Neural progenitor cell (in vitro differentiated cells): ENCODE measurements around the gene RPL26. TPM values are rescaled to one million over a fixed set of nuclear protein-coding genes. Genes with fewer than 3 reads are reported as not detected.

Experiments used
- DNase-seq: peaks from one replicate; pipeline ENCODE4 v3.0.0-alpha.2; 2016; ENCODE audit warnings: low spot score
- H2AFZ ChIP-seq: fragments of 200-600 bp; sonication (generic); replicated peaks from 2 replicates; pipeline ENCODE4 v1.6.1; 2016; ENCODE audit warnings: antibody characterized with exemption
- H3F3A ChIP-seq: fragments of 200-600 bp; sonication (generic); 2 replicates; pipeline ENCODE4 v1.6.1; 2016; ENCODE audit warnings: antibody characterized with exemption, low read depth
- H3K27ac ChIP-seq: fragments of 200-600 bp; sonication (generic); 2 replicates; pipeline ENCODE4 v1.5.1; 2016; ENCODE audit warnings: mild to moderate bottlenecking
- H3K27me3 ChIP-seq: fragments of 200-600 bp; sonication (generic); 2 replicates; pipeline ENCODE4 v1.6.1; 2016; ENCODE audit warnings: mild to moderate bottlenecking, moderate library complexity
- H3K36me3 ChIP-seq: fragments of 200-600 bp; sonication (generic); 2 replicates; pipeline ENCODE4 v1.5.1; 2016
- H3K4me1 ChIP-seq: fragments of 200-600 bp; sonication (generic); 2 replicates; pipeline ENCODE4 v1.6.1; 2016; ENCODE audit warnings: mixed run types
- H3K4me2 ChIP-seq: fragments of 200-600 bp; sonication (generic); 2 replicates; pipeline ENCODE4 v1.6.1; 2016
- H3K4me3 ChIP-seq: fragments of 200-600 bp; sonication (generic); 2 replicates; pipeline ENCODE4 v1.5.1; 2016
- H3K79me2 ChIP-seq: fragments of 200-600 bp; sonication (generic); 2 replicates; pipeline ENCODE4 v1.6.1; 2016; ENCODE audit warnings: low read depth
- H3K9ac ChIP-seq: fragments of 200-600 bp; sonication (generic); 2 replicates; pipeline ENCODE4 v1.6.1; 2016
- H3K9me3 ChIP-seq: fragments of 200-600 bp; sonication (generic); 2 replicates; pipeline ENCODE4 v1.5.1; 2016; ENCODE audit warnings: low read depth
- H4K20me1 ChIP-seq: fragments of 200-600 bp; sonication (generic); 2 replicates; pipeline ENCODE4 v1.6.1; 2016; ENCODE audit warnings: low read depth
- H3K27ac Mint-ChIP-seq: 3 replicates; pipeline ENCODE4 v1.8.0; 2021; ENCODE audit warnings: mixed read lengths
- H3K27me3 Mint-ChIP-seq: 2 replicates; pipeline ENCODE4 v1.8.0; 2022; ENCODE audit warnings: low read depth, mild to moderate bottlenecking, inconsistent platforms, moderate library complexity, mixed read lengths; ENCODE audit not compliant: insufficient read depth
- H3K36me3 Mint-ChIP-seq: 3 replicates; pipeline ENCODE4 v1.8.0; 2021; ENCODE audit warnings: mixed read lengths
- H3K4me1 Mint-ChIP-seq: 3 replicates; pipeline ENCODE4 v1.8.0; 2021; ENCODE audit warnings: mixed read lengths
- H3K4me3 Mint-ChIP-seq: 3 replicates; pipeline ENCODE4 v1.8.0; 2021; ENCODE audit warnings: mild to moderate bottlenecking, moderate library complexity, mixed read lengths
- H3K9me3 Mint-ChIP-seq: 3 replicates; pipeline ENCODE4 v1.8.0; 2020; ENCODE audit warnings: mixed read lengths
- EZH2 ChIP-seq: fragments of 200-600 bp; sonication (generic); IDR thresholded peaks from 2 replicates; pipeline ENCODE4 v1.6.1; 2017; ENCODE audit warnings: antibody characterized with exemption, mild to moderate bottlenecking, moderate library complexity
- EZH2phosphoT487 ChIP-seq: fragments of 200-600 bp; sonication (generic); IDR thresholded peaks from 2 replicates; pipeline ENCODE4 v1.6.1; 2017; ENCODE audit warnings: antibody characterized with exemption
- total RNA-seq: library from RNA; depleted of rRNA; stranded (reverse); fragments of >200 nt; gene quantifications from 2 replicates; pipeline ENCODE4 v1.2.3, GENCODE V29; 2015; ENCODE audit warnings: low replicate concordance
- TF ChIP-seq, protein P1 (sequence below): fragments of 200-600 bp; sonication (generic); IDR thresholded peaks from 2 replicates; pipeline ENCODE4 v1.5.1; 2017; ENCODE audit warnings: antibody characterized with exemption, mild to moderate bottlenecking

Gene RPL26
- total RNA-seq, 1 donor from 2014 or later: 8,768 TPM

DNA sequence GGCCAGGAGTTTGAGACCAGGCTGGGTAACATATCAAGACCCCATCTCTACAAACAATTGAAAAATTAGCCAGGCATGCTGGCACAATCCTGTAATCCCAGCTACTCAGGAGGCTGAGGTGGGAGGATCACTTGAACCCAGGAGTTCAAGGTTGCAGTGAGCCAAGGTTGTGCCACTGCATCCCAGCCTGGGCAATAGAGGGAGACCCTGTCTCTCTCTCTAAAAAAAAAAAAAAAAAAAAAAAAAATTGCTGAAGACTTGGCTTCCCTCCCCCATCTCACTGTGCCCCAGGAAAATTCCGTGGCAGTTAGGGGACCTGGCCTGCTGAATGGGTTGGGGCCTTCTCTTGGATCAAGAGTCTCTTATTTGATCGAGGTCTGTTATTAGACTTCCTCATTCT lies 43.5 kb downstream of the RPL26 start, which contains the start of gene ODF4:
TSS of gene ODF4 (plus strand) at position 301 of the 400 bp plus-strand sequence. CDS start 212 bp downstream, outside the sequence.
- H3K27ac ChIP-seq: no peak within 1 kb of the TSS
- no peak for TF ChIP-seq EZH2phosphoT487
- TF ChIP-seq, protein P1, sequence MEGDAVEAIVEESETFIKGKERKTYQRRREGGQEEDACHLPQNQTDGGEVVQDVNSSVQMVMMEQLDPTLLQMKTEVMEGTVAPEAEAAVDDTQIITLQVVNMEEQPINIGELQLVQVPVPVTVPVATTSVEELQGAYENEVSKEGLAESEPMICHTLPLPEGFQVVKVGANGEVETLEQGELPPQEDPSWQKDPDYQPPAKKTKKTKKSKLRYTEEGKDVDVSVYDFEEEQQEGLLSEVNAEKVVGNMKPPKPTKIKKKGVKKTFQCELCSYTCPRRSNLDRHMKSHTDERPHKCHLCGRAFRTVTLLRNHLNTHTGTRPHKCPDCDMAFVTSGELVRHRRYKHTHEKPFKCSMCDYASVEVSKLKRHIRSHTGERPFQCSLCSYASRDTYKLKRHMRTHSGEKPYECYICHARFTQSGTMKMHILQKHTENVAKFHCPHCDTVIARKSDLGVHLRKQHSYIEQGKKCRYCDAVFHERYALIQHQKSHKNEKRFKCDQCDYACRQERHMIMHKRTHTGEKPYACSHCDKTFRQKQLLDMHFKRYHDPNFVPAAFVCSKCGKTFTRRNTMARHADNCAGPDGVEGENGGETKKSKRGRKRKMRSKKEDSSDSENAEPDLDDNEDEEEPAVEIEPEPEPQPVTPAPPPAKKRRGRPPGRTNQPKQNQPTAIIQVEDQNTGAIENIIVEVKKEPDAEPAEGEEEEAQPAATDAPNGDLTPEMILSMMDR: no peak
- TF ChIP-seq EZH2: no peak
- DNase-seq: no peak
- H3K36me3 ChIP-seq: no peaks in the 10 kb centered on the region
- H2AFZ ChIP-seq: peak within 1 kb of the TSS; percentile 48
- Mint-ChIP-seq H3K9me3 (no peaks in the 10 kb centered on the region), H3K4me3 (no peak within 1 kb of the TSS), H3K4me1 (peaks cover 24% of the 10 kb centered on the region), H3K27me3 (peaks cover 6% of the 10 kb centered on the region), H3K27ac (no peak within 1 kb of the TSS), H3K36me3 (no peaks in the 10 kb centered on the region)
- H3F3A ChIP-seq: peaks cover 28% of the 10 kb centered on the region
- H3K4me3 ChIP-seq: peak within 1 kb of the TSS; percentile 14
- no peaks in the 10 kb centered on the region for H3K27me3 ChIP-seq
- H3K79me2 ChIP-seq: no peaks in the 10 kb centered on the region
- no peaks in the 10 kb centered on the region for H4K20me1 ChIP-seq
- H3K4me1 ChIP-seq: peaks cover 16% of the 10 kb centered on the region
- H3K9ac ChIP-seq: no peak within 1 kb of the TSS
- H3K4me2 ChIP-seq: peak within 1 kb of the TSS; percentile 71
- no peaks in the 10 kb centered on the region for H3K9me3 ChIP-seq

DNA sequence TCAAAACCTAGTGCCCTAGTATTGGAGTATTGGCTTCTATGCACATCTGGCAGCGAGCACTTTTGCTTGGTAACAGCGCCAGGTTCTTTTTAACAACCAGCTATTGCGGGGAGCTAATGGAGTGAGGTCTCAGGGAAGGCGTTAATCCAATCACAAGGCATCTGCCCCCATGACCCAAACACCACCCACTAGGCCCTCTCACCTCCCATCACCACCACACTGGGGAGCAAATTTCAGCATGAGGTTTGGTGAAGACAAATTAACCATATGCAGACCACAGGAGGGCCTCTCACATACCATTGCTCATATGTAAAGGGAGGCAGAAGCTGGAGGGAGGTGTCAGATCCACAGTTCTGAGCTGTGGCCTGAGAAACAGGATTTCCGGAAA lies 44.2 kb downstream of the RPL26 start:
- Histone ChIP-seq H4K20me1 (no peaks in the 10 kb centered on the region), H3K9me3 (no peaks in the 10 kb centered on the region), H3K79me2 (no peaks in the 10 kb centered on the region), H3K9ac (no peak overlapping the region), H2AFZ (peak overlapping the region; percentile 48), H3K4me1 (peaks cover 16% of the 10 kb centered on the region), H3K36me3 (no peaks in the 10 kb centered on the region), H3K27ac (no peak overlapping the region), H3K4me2 (peak overlapping the region; percentile 71), H3K27me3 (no peaks in the 10 kb centered on the region), H3F3A (peaks cover 28% of the 10 kb centered on the region), H3K4me3 (peak overlapping the region; percentile 14)
- Mint-ChIP-seq H3K4me3 (no peak overlapping the region), H3K9me3 (no peaks in the 10 kb centered on the region), H3K27me3 (peaks cover 4% of the 10 kb centered on the region), H3K4me1 (peaks cover 24% of the 10 kb centered on the region), H3K27ac (no peak overlapping the region), H3K36me3 (no peaks in the 10 kb centered on the region)
- DNase-seq: peak; percentile 28
- no peak for TF ChIP-seq EZH2phosphoT487
- TF ChIP-seq, protein P1: no peak

DNA sequence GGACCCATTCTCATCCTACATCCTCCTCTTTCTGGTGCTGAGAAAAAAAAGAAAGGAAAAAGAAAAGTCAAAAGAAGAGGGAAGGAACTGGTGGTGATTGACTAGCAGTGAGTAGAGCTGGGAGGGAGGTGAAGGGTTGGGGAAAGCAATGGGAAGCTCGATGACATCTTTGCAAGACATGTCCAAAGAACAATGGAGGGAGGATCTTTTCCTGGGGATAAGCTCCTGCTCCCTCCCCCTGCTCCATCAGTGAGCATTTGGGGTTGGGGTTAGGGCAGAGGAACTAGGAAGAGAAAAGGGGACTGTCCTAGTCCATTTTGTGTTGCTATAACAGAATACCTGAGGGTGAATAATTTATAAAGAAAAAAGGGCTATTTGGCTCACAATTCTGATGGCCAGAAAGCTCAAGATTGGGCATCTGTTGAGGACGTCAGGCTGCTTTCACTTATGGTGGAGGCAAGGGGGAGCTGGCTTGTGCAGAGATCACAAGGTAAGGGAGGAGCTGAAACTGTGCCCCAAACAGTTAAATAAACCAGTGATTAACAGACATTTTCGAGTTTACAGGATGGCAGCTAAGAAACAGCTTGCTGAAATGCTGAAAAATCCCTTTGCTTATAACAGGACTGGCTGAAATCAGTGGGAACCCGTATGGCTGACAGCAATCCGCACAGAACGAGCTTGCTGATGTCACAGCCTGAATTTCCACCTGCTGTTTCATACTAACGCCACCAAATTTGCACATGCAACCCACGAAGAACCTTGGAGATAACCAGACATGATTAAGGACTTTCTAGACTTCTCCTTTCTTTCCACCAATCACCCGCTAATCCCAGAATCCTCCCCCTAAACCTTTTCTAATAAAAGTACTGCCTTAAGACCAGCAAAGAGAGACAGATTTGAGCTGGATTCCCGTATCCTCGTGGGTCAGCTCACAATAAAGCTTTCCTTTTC lies 44.9 kb downstream of the RPL26 start:
- Histone ChIP-seq H3K4me3 (peak overlapping the region; percentile 14), H2AFZ (peak overlapping the region; percentile 48), H3K36me3 (no peaks in the 10 kb centered on the region), H3K9me3 (no peaks in the 10 kb centered on the region), H3F3A (peaks cover 28% of the 10 kb centered on the region), H3K9ac (peak overlapping the region; percentile 1), H3K4me2 (peak overlapping the region; percentile 71), H3K27me3 (no peaks in the 10 kb centered on the region), H3K27ac (no peak overlapping the region), H3K79me2 (no peaks in the 10 kb centered on the region), H3K4me1 (peaks cover 16% of the 10 kb centered on the region), H4K20me1 (no peaks in the 10 kb centered on the region)
- Mint-ChIP-seq H3K27ac (peak overlapping the region; percentile 77), H3K4me3 (peak overlapping the region; percentile 0), H3K9me3 (no peaks in the 10 kb centered on the region), H3K27me3 (peaks cover 4% of the 10 kb centered on the region), H3K4me1 (peaks cover 27% of the 10 kb centered on the region), H3K36me3 (no peaks in the 10 kb centered on the region)
- DNase-seq: peak; percentile 72
- TF ChIP-seq EZH2: no peak
- TF ChIP-seq, protein P1: no peak
- TF ChIP-seq EZH2phosphoT487: no peak
